HG02970 (cell line): ENCODE data around the gene CAVIN1.
A peak's percentile ranks its signal among the peaks of the same experiment; 100 is the strongest.
"Not testable (repeated sequence)": the region's sequence is repeated elsewhere in the genome, so short reads cannot be mapped to it uniquely, and the experiment has no call there.

ENCODE experiments used
- ATAC-seq: cut with Tn5 transposase; IDR thresholded peaks from one replicate; pipeline ENCODE4 v1.9.1; 2021; ENCODE audit warnings: mild to moderate bottlenecking, moderate library complexity, moderate number of reproducible peaks; ENCODE audit not compliant: unreplicated experiment, low FRiP score

The CAVIN1 gene

DNA sequence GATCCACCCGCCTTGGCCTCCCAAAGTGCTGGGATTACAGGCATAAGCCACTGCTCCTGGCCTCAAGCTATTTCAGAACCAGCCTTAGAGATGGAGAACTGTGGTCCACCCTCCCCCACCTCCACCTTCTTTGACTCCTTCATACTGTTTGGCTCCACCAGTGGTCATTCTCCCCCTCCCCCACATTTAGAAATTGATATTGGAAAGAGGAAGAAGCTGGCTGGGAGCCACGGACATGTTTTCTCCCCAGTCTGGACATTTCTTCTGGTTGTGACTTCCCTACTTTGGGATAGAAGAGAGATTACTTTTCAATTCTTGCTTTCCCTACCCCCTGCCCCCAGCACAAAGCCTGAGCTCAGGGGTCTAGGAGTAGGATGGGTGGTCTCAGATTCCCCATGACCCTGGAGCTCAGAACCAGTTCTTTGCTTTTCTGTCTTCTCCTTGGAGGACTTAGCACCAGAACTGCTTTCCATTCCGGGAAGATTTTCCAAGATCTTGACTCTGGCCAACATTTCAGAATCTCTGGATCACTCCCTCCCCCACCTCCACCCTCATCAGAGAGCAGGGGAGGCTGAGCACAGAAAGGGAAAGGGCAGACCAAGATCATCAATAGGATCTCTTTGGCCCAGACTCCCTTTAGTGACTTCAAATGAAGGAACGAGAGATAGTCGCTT is 16.3 kb downstream of the CAVIN1 start:
- no peak for ATAC-seq

DNA sequence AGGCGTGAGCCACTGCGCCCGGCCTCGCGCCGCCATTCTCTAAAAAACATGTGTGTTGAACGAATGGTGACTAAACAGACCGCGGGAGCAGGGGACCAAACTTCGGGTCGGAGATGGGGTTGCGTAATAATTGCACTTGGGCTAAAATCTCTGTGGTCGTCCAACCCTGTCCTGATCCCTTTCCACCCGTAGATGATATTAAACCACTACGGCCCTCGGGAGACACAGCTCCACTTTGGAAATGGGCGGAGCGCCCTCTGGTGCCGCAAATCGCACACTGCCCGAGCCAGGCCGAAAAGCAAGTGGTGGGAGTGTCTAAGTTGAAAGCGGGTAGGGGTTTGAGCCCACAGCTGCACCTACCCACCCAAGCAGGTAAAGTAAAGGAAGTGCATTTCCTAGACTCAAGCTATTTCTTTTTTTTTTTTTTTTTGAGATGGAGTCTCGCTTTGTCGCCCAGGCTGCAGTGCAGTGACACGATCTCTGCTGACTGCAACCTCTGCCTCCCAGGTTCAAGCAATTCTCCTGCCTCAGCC is 17.0 kb downstream of the CAVIN1 start:
- no peak for ATAC-seq

GRCh38 chr17:42405076-42405475 is 18.0 kb downstream of the CAVIN1 start:
- no peak for ATAC-seq

DNA sequence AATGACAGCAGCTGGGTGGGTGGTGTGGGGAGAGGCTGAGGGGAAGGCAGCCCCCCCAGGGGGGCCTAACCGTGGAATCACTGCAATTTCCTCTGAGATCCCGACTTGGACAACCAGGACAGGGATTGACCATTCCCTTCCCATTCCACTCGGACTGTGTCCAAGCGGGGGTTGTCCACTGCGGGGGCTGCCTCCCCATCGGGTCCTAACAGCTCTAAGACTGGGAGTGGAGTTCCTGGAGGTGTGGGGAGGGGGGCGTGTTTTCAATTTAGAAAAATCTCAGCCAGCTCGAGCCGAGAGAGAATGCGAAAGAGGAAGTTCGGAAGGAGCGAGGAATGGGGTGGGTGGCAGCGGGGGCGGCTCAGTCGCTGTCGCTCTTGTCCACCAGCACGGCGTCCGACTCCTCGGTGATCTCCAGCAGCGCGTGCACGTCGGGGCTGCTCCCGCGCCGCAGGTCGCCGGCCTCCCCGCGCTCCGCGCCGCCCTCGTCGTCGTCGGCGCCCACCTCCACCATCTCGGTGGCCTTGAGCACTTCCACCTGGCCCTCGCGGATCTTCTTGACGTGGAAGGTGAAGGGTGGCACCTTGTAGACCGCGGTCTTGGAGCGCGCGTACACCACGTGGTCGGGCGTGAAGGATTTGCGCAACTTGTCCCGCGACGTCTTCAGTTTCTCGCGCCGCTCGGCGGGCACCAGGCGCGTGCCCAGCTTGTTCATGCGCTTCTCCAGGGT is 18.6 kb downstream of the CAVIN1 start:
- no peak for ATAC-seq

GRCh38 chr17:42403150-42403549 is 19.9 kb downstream of the CAVIN1 start:
- no peak for ATAC-seq

- no peak for ATAC-seq
Observed at GRCh38 chr17:42402117-42402516, 20.9 kb downstream of the CAVIN1 start.

- not testable (repeated sequence) for ATAC-seq
Observed at GRCh38 chr17:42400844-42401375, 22.1 kb downstream of the CAVIN1 start.

- ATAC-seq, result no peak
Observed at GRCh38 chr17:42399948-42400843, 22.9 kb downstream of the CAVIN1 start.

DNA sequence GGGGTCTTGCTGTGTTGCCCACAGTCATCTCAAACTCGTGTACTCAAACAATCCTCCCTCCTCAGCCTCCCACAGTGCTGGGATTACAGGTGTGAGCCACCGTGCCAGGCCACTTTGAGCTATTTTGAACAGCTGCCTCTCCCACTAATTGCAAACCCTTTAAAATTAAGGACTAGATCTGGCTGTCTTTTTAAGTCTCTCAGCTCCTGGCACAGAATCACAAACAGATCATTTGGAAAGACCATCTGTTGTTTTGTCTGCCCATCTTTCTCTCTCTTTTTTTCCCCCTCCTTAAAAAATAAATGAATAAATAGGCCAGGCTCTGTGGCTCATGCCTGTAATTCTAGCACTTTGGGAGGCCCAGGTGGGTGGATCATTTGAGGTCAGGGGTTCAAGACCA is 23.9 kb downstream of the CAVIN1 start:
- ATAC-seq, result no peak

DNA sequence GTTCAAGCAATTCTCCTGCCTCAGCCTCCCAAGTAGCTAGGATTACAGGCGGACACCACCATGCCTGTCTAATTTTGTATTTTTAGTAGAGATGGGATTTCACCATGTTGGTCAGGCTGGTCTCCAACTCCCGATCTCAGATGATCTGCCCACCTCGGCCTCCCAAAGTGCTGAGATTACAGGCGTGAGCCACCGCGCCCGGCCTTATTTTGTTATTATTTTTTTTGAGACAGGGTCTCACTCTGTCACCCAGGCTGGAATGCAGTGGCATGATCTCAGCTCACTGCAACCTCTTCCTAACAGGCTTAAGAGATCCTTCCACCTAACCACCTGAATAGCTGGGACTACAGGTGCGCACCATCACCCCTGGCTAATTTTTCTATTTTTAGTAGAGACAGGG is 27.5 kb downstream of the CAVIN1 start:
- not testable (repeated sequence) for ATAC-seq

DNA sequence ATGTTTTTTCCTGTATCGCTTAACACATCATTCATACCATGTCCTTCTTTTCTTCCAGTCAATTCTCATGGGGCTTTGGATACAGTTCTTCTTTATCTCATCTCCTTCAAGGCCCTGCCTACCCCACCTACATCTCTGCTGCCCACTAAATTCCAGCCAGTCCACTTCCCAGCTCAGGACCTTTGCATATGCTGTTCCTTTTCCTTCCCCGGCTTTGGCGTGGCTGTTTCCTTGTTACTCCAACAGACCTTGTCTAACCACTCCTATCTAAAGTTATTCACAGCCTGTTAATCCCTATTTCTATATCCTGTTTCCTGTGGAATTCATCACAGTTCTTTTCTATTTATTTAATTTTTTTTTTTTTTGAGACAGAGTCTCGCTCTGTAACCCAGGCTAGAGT is 28.2 kb downstream of the CAVIN1 start:
- ATAC-seq, result no peak

- no peak for ATAC-seq
Observed at GRCh38 chr17:42392692-42393415, 30.2 kb downstream of the CAVIN1 start.

DNA sequence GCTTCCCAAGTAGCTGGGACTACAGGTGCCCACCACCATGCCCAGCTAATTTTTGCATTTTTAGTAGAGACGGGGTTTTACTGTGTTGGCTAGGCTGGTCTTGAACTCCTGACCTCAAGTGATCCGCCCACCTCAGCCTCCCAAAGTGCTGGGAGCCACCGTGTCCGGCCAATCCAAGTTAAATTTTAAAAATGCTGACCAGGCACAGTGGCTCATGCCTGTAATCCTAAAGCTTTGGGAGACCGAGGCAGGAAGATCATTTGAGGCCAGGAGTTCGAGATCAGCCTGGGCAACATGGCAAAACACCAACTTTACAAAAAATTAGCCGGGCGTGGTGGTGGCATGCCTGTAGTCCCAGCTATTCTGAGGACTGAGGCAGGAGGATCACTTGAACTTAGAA is 31.6 kb downstream of the CAVIN1 start:
- not testable (repeated sequence) for ATAC-seq

- no peak for ATAC-seq
Observed at GRCh38 chr17:42389899-42390298, 33.2 kb downstream of the CAVIN1 start.

GRCh38 chr17:42389135-42389417 is 34.0 kb downstream of the CAVIN1 start:
- ATAC-seq, result no peak

GRCh38 chr17:42388381-42389134 is 34.5 kb downstream of the CAVIN1 start, which contains the start of gene STAT3:
Gene STAT3, minus strand, starts transcription at chr17:42388442. Its CDS starts 39,926 bp downstream, at chr17:42348516.
- peak; percentile 91 for ATAC-seq

- peak; percentile 10 for ATAC-seq
Observed at GRCh38 chr17:42387661-42388380, 35.2 kb downstream of the CAVIN1 start.

DNA sequence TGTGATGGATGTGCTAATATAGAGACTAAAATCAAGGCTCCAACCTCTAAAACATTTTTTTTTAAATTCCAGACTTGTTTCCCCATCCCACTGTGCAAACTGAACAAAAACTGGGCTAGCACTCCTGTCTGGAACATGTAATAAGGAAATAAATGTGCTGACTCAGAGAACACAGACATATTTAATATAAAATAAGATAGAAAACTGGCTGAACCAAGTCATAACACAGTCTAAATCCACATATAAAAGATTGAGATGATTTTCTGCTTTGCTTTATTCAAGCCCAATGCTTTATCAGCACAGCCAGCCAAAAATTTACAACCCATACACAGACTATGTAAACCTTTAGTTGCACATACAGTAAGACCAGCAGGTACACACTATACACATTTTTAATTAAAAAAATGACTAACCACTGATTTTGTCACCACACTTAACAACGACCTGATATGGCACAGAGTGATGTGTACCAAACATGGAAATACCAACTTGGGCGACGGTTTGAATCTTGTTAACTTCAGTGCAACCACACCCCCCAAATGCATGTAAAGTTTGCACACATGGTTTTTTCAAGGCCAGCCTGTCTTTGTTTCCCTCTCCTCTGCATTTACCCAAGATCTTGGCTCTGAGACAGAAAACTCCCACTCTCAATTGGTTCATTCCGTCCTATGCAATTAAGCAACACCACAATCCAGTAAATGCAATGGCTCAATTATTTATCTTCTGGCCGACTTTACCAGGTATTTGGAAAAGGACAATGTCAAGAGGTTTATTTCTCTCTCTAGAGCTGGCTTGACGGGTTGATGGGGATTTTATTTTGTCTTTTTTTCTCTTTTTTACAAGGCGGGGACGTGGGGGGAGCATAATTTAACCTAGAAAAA is 36.0 kb downstream of the CAVIN1 start:
- ATAC-seq, result no peak
